Upper lobe of left lung (tissue), 4 donors: ENCODE data around the gene DAPK1.

Source experiments
- CTCF ChIP-seq, 6 experiments: fragments of 450-650 bp in 4 of 6; fragments of 200-600 bp in 2 of 6; sonication (generic) in 2 of 6; IDR thresholded peaks; one replicate each; pipeline ENCODE4 v1.5.1; 2016 to 2019; ENCODE audit warnings: antibody characterized with exemption in 6 of 6
- POLR2AphosphoS5 ChIP-seq, 2 donors: sonication (generic); formaldehyde crosslinking; IDR thresholded peaks; one replicate each; pipeline ENCODE4 v1.5.1; 2017; ENCODE audit warnings: antibody characterized with exemption in 2 of 2

- no peak for TF ChIP-seq CTCF (IDR thresholded peaks at IDR 0.05)
- TF ChIP-seq POLR2AphosphoS5 (IDR thresholded peaks at IDR 0.05), result no peak
Observed at GRCh38 chr9:87464992-87465378, 32.7 kb upstream of the DAPK1 start.
